ENCODE results near the gene GBE1.

Gene GBE1

DNA sequence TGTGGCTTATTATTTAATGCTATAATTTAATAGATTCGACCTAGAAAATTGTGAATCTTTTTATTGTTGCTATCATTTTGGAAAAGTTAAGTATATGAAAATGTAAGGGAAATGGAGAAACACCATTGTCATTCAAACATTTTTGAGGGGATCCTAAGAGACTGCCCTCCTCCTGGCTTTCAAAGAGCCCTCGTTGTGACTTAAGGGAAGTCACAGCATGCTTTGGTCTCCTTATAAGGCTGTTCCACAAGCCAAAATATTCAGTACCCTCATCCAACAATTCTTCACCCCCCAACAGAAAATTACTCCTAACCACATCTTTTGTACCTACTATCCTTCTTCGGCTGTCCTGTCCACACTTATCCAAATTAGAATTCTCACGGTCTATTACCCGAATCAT is 140.2 kb downstream of the GBE1 start:
- no peak for DNase-seq (ENCODE audit: low read depth)

GRCh38 chr3:81620849-81621248 is 140.6 kb downstream of the GBE1 start:
- no peak for DNase-seq (ENCODE audit: low read depth)

DNA sequence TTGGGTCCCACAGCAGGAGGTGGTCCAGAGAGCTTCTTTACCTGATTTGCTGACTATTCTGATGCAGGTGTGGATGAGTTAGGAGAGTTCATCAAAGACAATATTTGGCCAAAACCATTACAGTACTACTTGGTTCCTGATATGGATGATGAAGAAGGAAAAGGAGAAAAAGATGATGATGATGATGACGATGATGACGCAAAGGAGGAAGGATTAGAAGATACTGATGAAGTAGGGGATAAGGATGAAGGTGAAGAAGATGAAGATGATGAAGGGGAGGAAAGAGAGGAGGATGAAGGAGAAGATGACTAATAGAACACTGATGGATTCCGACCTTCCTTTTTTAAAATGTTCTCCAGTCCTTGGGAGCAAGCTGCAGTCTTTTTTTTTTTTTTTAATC is 148.7 kb downstream of the GBE1 start:
- no peak for DNase-seq (ENCODE audit: low read depth)

GRCh38 chr3:81602781-81603180 is 158.7 kb downstream of the GBE1 start:
- DNase-seq (ENCODE audit: low read depth), result no peak

GRCh38 chr3:81601707-81602305 is 159.6 kb downstream of the GBE1 start:
- no peak for DNase-seq (ENCODE audit: low read depth)

GRCh38 chr3:81592101-81592500 is 169.3 kb downstream of the GBE1 start:
- DNase-seq (ENCODE audit: low read depth), result no peak

DNA sequence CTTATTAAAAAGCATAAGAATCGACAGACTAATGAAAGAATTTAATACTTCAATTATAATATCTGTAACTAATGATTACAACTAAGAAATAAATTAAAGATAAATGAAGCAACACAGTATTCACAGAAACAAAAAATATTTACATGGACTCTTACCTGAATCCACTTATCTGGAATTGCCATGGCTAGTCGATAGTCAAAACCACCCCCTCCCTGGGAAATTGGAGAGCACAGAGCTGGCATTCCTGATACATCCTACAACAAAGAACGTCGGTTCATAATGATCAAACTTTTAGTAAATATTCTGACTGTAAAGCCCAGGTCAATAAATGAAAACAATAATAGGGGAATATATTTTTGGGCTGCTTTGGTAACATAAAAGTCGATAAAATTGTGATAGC is 175.5 kb downstream of the GBE1 start:
- no peak for DNase-seq (ENCODE audit: low read depth)

- DNase-seq (ENCODE audit: low read depth), result no peak
Observed at GRCh38 chr3:81585056-81585455, 176.4 kb downstream of the GBE1 start.

DNA sequence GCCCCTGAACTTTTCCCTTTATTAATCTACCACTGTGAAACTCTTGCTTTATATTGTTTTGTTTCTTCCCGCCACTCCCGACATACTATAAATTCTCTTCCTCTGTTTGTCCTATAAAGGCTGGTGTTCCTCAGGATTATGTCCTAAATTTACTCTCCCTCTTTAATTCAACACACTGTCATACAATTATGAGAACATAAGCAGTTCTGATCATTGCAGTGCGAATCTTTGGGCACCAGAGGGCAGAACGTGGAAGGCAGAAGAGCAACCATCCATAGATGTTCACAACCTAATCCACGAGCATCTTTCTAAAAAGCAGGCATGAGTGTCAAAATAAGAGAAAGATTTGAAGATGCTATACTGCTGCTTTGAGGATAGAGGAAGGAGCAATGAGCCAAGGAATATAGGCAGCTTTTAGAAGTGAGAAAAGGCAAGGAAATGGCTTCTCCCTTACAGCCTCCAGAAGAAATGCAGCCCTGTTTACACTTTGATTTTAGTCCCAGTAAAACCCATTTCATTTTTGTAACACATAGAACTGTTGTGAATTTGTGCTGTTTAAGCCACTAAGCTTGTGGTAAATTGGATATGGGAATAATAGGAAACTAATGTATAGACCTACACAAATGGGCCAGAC is 179.4 kb downstream of the GBE1 start:
- no peak for DNase-seq (ENCODE audit: low read depth)

GRCh38 chr3:81580355-81580754 is 181.1 kb downstream of the GBE1 start:
- no peak for DNase-seq (ENCODE audit: low read depth)

- DNase-seq (ENCODE audit: low read depth), result no peak
Observed at GRCh38 chr3:81579744-81580143, 181.7 kb downstream of the GBE1 start.

DNA sequence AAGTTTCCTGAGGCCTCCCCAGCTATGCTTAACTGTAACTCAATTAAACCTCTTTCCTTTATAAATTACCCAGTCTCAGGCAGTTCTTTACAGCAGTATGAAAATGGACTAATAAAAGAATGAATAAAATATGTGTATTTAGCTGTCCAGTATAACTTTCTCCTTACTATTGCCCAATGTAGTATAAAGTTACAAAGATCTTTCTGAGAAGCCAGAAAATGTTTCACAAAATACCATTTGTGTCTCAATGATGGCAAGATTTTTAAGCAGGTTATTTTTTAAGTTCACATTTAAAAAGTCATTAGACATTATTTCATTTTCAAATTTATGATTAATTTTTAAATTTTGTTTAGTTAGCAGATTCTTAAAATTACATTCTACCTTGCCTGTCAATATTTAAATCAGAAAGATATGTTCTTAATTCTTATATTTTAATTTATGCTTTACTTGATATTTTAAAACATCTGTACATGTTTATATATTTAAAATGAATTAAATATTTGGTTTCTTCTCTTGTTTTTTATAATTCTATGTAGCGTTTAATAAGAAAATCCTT is 189.2 kb downstream of the GBE1 start:
- no peak for DNase-seq (ENCODE audit: low read depth)

DNA sequence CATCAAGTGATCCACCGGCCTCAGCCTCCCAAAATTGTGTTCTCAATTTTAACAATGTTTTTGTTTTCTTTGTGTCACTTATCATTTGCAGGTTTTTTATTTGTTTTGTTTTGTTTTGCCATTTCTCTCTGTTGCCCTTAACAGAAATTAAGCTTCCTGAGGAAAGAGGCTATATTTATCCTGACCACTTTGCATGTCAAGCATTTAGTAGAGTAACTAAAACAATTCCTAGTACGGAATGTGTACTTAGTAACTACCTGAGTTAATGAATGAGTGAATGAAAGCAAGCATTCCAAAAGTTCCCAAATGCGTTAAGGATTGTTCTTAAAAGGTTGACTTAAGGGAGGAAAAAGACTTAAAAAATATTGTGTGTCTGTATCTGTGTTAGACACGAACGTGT is 193.1 kb downstream of the GBE1 start:
- no peak for DNase-seq (ENCODE audit: low read depth)

DNA sequence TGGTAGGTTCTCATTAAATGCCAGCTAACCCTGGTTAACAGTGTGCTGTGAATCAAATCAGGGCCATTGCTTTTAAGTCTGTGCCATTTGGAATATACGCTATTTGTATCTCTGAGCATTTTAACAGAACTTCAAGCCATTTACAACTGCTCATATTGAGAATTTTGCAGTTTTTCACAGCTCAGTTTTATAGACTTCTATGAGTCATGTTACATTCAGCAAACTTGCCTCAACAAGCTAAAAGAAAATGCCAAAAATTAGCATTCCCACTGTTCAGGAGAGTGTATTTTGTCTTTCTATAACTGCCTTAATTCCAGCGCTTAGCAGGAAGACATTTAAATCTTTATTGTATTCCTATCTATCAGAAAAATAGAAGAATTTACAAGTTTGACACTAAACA is 196.4 kb downstream of the GBE1 start:
- DNase-seq (ENCODE audit: low read depth), result no peak

DNA sequence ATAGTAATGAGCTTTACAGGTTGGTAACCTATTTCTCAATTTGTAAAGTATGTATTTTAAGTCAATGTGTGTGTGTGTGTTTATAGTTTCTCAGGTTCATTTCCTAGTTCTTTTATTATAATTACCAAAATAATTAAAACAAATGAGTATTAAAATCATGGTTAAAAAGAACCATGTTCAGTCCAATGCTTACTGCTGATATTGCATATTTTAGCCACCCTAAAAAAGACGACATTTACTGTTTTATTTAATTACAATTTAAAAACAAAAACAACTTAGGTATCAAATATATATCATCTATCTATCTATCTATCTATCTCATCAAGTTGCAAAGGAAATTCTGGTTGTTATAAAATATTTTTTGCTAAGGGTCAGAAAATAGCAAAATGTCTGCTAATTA is 203.3 kb downstream of the GBE1 start:
- DNase-seq (ENCODE audit: low read depth), result no peak

- no peak for DNase-seq (ENCODE audit: low read depth)
Observed at GRCh38 chr3:81554801-81555200, 206.6 kb downstream of the GBE1 start.

DNA sequence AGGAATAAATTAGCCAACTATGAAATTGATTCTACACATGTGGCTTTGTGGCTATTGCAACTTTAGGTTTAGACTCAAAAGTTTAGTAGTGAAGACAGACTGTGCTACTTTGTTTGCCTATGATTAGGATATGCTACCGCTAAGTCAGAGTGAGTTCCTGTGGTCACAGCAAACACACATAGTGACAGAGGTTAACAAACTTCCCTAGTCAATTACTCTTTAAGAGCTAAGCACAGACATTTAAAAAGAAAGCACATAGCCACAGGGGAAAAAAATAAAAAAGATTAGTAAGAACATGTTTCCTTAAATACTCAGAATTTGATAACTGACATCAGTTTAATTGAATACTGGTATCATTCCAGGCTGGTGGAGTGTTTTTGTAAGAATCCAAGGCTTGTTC is 207.1 kb downstream of the GBE1 start:
- DNase-seq (ENCODE audit: low read depth), result no peak

DNA sequence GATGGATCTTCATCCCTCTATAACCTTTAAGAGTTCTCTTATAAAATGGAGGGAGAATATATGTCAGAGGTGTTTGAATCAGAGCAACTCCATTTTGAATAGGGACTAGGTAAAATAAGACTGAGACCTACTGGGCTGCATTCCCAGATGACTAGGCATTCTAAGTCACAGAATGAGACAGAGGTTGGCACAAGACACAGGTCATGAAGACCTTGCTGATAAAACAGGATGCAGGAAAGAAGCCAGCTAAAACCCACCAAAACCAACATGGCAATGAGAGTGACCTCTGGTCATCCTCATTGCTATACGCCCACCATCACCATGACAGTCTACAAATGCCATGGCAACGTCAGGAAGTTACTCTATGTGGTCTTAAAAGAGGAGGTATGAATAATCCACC is 211.0 kb downstream of the GBE1 start:
- DNase-seq (ENCODE audit: low read depth), result no peak

- DNase-seq (ENCODE audit: low read depth), result no peak
Observed at GRCh38 chr3:81549831-81550230, 211.6 kb downstream of the GBE1 start.

- no peak for DNase-seq (ENCODE audit: low read depth)
Observed at GRCh38 chr3:81549388-81549787, 212.1 kb downstream of the GBE1 start.

GRCh38 chr3:81545572-81545971 is 215.9 kb downstream of the GBE1 start:
- DNase-seq (ENCODE audit: low read depth), result no peak

DNA sequence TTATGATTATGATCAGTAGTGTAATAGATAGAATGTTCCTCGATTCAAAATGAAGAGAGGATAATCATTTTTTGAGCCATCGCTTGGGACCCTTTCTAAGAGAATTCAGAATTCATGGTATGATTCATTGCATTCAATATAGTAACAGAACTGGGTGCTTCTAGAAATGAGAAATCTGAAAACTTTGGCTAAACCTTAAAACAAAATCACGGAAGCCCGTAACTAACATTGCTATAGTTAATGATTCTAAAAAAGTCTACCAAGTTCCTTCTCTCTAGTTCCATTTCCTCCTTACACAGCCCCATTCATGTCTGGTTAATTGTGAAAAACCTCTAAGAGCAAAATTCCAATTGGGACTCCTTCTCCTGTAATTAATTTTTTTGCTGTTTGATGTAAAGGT is 217.1 kb downstream of the GBE1 start:
- no peak for DNase-seq (ENCODE audit: low read depth)

- no peak for DNase-seq (ENCODE audit: low read depth)
Observed at GRCh38 chr3:81540787-81541186, 220.7 kb downstream of the GBE1 start.

DNA sequence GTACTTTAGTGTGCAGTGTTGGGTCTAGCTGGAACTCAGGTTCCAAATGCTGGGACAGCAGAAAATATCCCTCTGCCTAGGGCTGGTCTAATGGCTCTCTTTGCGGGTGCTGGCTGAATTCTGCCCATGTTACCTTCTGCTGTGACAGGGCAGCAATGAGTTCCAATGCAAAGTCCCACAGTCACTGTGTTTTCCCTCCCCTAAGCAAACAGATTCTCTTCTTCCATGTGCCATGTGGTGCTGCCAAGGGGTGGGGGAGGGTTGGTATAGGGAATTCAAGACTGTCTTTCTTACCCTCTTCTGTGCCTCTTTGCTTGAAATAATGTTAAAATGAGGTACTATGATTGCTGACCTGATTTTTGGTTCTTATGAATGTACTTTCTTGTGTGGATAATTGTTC is 229.6 kb downstream of the GBE1 start:
- DNase-seq (ENCODE audit: low read depth), result no peak

Measured in non-pigmented ciliary epithelial cell (primary cell).